HCT116 (cell line): Measurements from ENCODE around the gene ACY1. TPM values are rescaled to one million over a fixed set of nuclear protein-coding genes. Genes with fewer than 3 reads are reported as not detected.

Experiments used
- ATAC-seq: fragments of 200-7000 bp; cut with Tn5 transposase; 2 replicates; pipeline ENCODE4 v1.9.1; 2020; ENCODE audit warnings: mild to moderate bottlenecking, moderate library complexity
- BruUV-seq: library from RNA; stranded (reverse); fragments of 400-500 nt; replicated peaks from 2 replicates; lab custom pipeline; 2021; lab: Mats Ljungman, UMichigan
- CTCF ChIA-PET: fragments of 300-600 bp; sonication (Branson Sonifier 250); formaldehyde crosslinking; loops from one replicate; lab custom pipeline; 2021; ENCODE audit warnings: antibody characterized with exemption; lab: Charles Lee
- POLR2A ChIA-PET: fragments of 300-600, 350-600 bp; sonication (Branson Sonifier 250); formaldehyde crosslinking; loops from one replicate; lab custom pipeline; 2021; ENCODE audit warnings: antibody characterized with exemption; lab: Charles Lee
- RAD21 ChIA-PET, 2 experiments: fragments of 300-600 bp; sonication (Branson Sonifier 250); formaldehyde crosslinking; loops; one replicate each; lab custom pipeline; 2023; ENCODE audit warnings: low total read pairs in 2 of 2; ENCODE audit not compliant: uncharacterized antibody in 2 of 2, unreplicated experiment in 2 of 2, low non-redundant PET in 1 of 2; lab: Charles Lee
- DNase-seq: peaks from one replicate; pipeline ENCODE4 v3.0.0-alpha.2; 2010; ENCODE audit warnings: low read depth, low spot score
- H2AFZ ChIP-seq: fragments of 200-600 bp; shearing (Covaris generic), sonication (generic); 2 replicates; pipeline ENCODE4 v1.6.1; 2017; ENCODE audit warnings: low read depth, mixed run types, mixed read lengths, antibody characterized with exemption, low read length; ENCODE audit not compliant: poor library complexity, severe bottlenecking
- H3K27ac ChIP-seq: 2 replicates; pipeline ENCODE4 v1.5.1; 2012; ENCODE audit warnings: low read depth, low read length
- H3K27me3 ChIP-seq: fragments of 200-600 bp; sonication (generic); 2 replicates; pipeline ENCODE4 v1.6.1; 2016; ENCODE audit warnings: mixed run types, low read length, mixed read lengths; ENCODE audit not compliant: insufficient read depth
- H3K36me3 ChIP-seq, 2 experiments: fragments of 200-500 bp in 1 of 2; fragments of 200-600 bp in 1 of 2; sonication (Bioruptor generic) in 1 of 2; sonication (generic) in 1 of 2; 2 replicates each; pipeline versions ENCODE4 v1.5.1 to v1.6.1; 2014 to 2016; ENCODE audit warnings: low read length in 2 of 2, inconsistent platforms in 1 of 2, mixed read lengths in 1 of 2, mixed run types in 1 of 2; ENCODE audit not compliant: insufficient read depth in 2 of 2, control insufficient read depth in 1 of 2
- H3K4me1 ChIP-seq, 2 experiments: fragments of 200-600 bp in 1 of 2; sonication (generic) in 1 of 2; 2 replicates each; pipeline versions ENCODE4 v1.5.1 to v1.6.1; 2012 to 2017; ENCODE audit warnings: low read length in 2 of 2, inconsistent platforms in 1 of 2, mild to moderate bottlenecking in 1 of 2, mixed read lengths in 1 of 2, mixed run types in 1 of 2, moderate library complexity in 1 of 2; ENCODE audit not compliant: insufficient read depth in 2 of 2, control insufficient read depth in 1 of 2
- H3K4me2 ChIP-seq: fragments of 200-600 bp; sonication (generic); 2 replicates; pipeline ENCODE4 v1.6.1; 2017; ENCODE audit warnings: mixed run types, low read length, mixed read lengths
- H3K4me3 ChIP-seq, 2 experiments: fragments of 200-600 bp in 1 of 2; sonication (generic) in 1 of 2; replicated peaks in 1 of 2; 2 replicates each; pipeline ENCODE4 v1.5.1; 2011 to 2016; ENCODE audit warnings: low read length in 2 of 2, control low read depth in 1 of 2, low read depth in 1 of 2, mild to moderate bottlenecking in 1 of 2, mixed read lengths in 1 of 2, mixed run types in 1 of 2
- H3K79me2 ChIP-seq: fragments of 200-600 bp; sonication (generic); 2 replicates; pipeline ENCODE4 v1.6.1; 2017; ENCODE audit warnings: mild to moderate bottlenecking, mixed run types, low read length, moderate library complexity, mixed read lengths; ENCODE audit not compliant: insufficient read depth
- H3K9ac ChIP-seq: fragments of 200-600 bp; sonication (generic); 2 replicates; pipeline ENCODE4 v1.6.1; 2016; ENCODE audit warnings: low read length, mixed read lengths
- H3K9me2 ChIP-seq: fragments of 200-600 bp; sonication (generic), shearing (Covaris generic); 2 replicates; pipeline ENCODE4 v1.6.1; 2017; ENCODE audit warnings: mixed run types, mild to moderate bottlenecking, moderate library complexity; ENCODE audit not compliant: insufficient read depth
- H3K9me3 ChIP-seq, 2 experiments: fragments of 200-500 bp in 1 of 2; fragments of 200-600 bp in 1 of 2; sonication (Bioruptor generic) in 1 of 2; sonication (generic) in 1 of 2; 2 replicates each; pipeline ENCODE4 v1.6.1; 2014 to 2017; ENCODE audit warnings: low read length in 2 of 2, mixed read lengths in 2 of 2, inconsistent platforms in 1 of 2, low read depth in 1 of 2, mild to moderate bottlenecking in 1 of 2, mixed run types in 1 of 2, moderate library complexity in 1 of 2; ENCODE audit not compliant: control insufficient read depth in 1 of 2, insufficient read depth in 1 of 2
- H4K20me1 ChIP-seq: fragments of 200-600 bp; sonication (generic), shearing (Covaris generic); 2 replicates; pipeline ENCODE4 v1.6.1; 2017; ENCODE audit warnings: mixed run types, mild to moderate bottlenecking, moderate library complexity; ENCODE audit not compliant: insufficient read depth
- CBX3 ChIP-seq: IDR thresholded peaks from 2 replicates; pipeline ENCODE4 v1.6.1; 2012; ENCODE audit warnings: low read depth
- EZH2phosphoT487 ChIP-seq: fragments of 200-600 bp; IDR thresholded peaks from 2 replicates; pipeline ENCODE4 v1.6.1; 2018; ENCODE audit warnings: antibody characterized with exemption, borderline replicate concordance
- MAX ChIP-seq: IDR thresholded peaks from 2 replicates; pipeline ENCODE4 v1.6.1; 2012
- RAD21 ChIP-seq: IDR thresholded peaks from 2 replicates; pipeline ENCODE4 v1.6.1; 2012; ENCODE audit warnings: low read depth, mild to moderate bottlenecking
- SIN3A ChIP-seq: IDR thresholded peaks from 2 replicates; pipeline ENCODE4 v1.6.1; 2012; ENCODE audit warnings: low read depth
- ZBTB33 ChIP-seq: IDR thresholded peaks from 2 replicates; pipeline ENCODE4 v1.6.1; 2011; ENCODE audit warnings: mild to moderate bottlenecking, low read length, moderate library complexity; ENCODE audit not compliant: insufficient replicate concordance; ENCODE audit errors: extremely low read depth
- intact Hi-C: fragments of 100-400 bp; cut with micrococcal nuclease; formaldehyde crosslinking; loops from 2 replicates; pipeline ENCODE4 v1.10.0; 2022
- total RNA-seq: library from RNA; stranded (reverse); gene quantifications from one replicate; pipeline ENCODE4 v1.2.1, GENCODE V29; 2021; ENCODE audit not compliant: unreplicated experiment
- TF ChIP-seq, protein P1 (sequence below), 3 experiments: fragments of 200-600 bp in 1 of 3; sonication (generic) in 1 of 3; IDR thresholded peaks in 2 of 3; conservative IDR thresholded peaks in 1 of 3; 2 replicates each; pipeline ENCODE4 v1.5.1; 2012 to 2017; ENCODE audit warnings: low read depth in 2 of 3, low read length in 2 of 3, antibody characterized with exemption in 1 of 3, borderline replicate concordance in 1 of 3, control low read depth in 1 of 3, mild to moderate bottlenecking in 1 of 3, mixed read lengths in 1 of 3, mixed run types in 1 of 3, moderate library complexity in 1 of 3; ENCODE audit not compliant: insufficient read depth in 1 of 3

The ACY1 gene
- total RNA-seq, 1 experiment from 2014 or later, result 73.2 TPM

GRCh38 chr3:52004163-52004787 lies 20.9 kb downstream of the ACY1 start:
- no peak overlapping the region for H3K27ac ChIP-seq
- H3K4me1 ChIP-seq, result peaks cover 4 to 23% of the 10 kb centered on the region in 2 experiments
- no peak overlapping the region for H3K4me3 ChIP-seq
- ChIA-PET CTCF (interaction anchor here (0.7 to 2.3 kb wide), 7 partner anchors 9 to 335 kb away, joined by 3 to 7 read pairs (median 5); no protein-coding TSS in a partner anchor), RAD21 (interaction anchor here (0.6 to 0.8 kb wide), 2 partner anchors 61 to 333 kb away, joined by 3 to 4 read pairs; no protein-coding TSS in a partner anchor), POLR2A (no interaction called here)
- H4K20me1 ChIP-seq, result no peaks in the 10 kb centered on the region
- H3K4me2 ChIP-seq, result no peak overlapping the region
- no peak for TF ChIP-seq RAD21
- no peak for TF ChIP-seq EZH2phosphoT487
- TF ChIP-seq MAX, result no peak
- no peak for TF ChIP-seq ZBTB33
- TF ChIP-seq CBX3, result no peak
- TF ChIP-seq, protein P1, sequence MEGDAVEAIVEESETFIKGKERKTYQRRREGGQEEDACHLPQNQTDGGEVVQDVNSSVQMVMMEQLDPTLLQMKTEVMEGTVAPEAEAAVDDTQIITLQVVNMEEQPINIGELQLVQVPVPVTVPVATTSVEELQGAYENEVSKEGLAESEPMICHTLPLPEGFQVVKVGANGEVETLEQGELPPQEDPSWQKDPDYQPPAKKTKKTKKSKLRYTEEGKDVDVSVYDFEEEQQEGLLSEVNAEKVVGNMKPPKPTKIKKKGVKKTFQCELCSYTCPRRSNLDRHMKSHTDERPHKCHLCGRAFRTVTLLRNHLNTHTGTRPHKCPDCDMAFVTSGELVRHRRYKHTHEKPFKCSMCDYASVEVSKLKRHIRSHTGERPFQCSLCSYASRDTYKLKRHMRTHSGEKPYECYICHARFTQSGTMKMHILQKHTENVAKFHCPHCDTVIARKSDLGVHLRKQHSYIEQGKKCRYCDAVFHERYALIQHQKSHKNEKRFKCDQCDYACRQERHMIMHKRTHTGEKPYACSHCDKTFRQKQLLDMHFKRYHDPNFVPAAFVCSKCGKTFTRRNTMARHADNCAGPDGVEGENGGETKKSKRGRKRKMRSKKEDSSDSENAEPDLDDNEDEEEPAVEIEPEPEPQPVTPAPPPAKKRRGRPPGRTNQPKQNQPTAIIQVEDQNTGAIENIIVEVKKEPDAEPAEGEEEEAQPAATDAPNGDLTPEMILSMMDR (IDR thresholded peaks at IDR 0.05 in 2 of 3, conservative IDR thresholded peaks at IDR 0.05 in 1 of 3; ENCODE audit: borderline replicate concordance in 1 of 3, insufficient read depth in 1 of 3, low read depth in 2 of 3, low read length in 2 of 3), result 0 out of 6 replicates have a peak, but pooled peaks of 1 of the 3 experiments have one; percentile 5
- TF ChIP-seq SIN3A, result no peak
- intact Hi-C loops, result loop anchor here (5.0 kb wide), 1 partner anchor 333 kb away; no protein-coding TSS in a partner anchor
- no peaks in the 10 kb centered on the region for H3K36me3 ChIP-seq
- DNase-seq (no peak), ATAC-seq (no peak)
- BruUV-seq, result no TSS peak
- H3K9ac ChIP-seq, result no peak overlapping the region
- no peaks in the 10 kb centered on the region for H3K27me3 ChIP-seq
- H2AFZ ChIP-seq, result no peak overlapping the region
- no peaks in the 10 kb centered on the region for H3K79me2 ChIP-seq
- H3K9me3 ChIP-seq, result no peaks in the 10 kb centered on the region
- H3K9me2 ChIP-seq, result no peaks in the 10 kb centered on the region
